Measurements from ENCODE around the gene IGFALS.

IGFALS gene

GRCh38 chr16:1791943-1792812 is 1.3 kb downstream of the IGFALS start:
- DNase-seq: no peak
- intact Hi-C loops (cut with DNase I): no loop called here

GRCh38 chr16:1791256-1791942 is 2.1 kb downstream of the IGFALS start:
- DNase-seq: no peak
- intact Hi-C loops (cut with DNase I): no loop called here

- intact Hi-C loops (cut with DNase I): no loop called here
- no peak for DNase-seq
Measured at GRCh38 chr16:1790611-1791255, 2.8 kb downstream of the IGFALS start.

- no peak for DNase-seq
- intact Hi-C loops (cut with DNase I): no loop called here
Measured at GRCh38 chr16:1790261-1790610, 3.3 kb downstream of the IGFALS start.

- no peak for DNase-seq
- intact Hi-C loops (cut with DNase I): no loop called here
Measured at GRCh38 chr16:1789643-1790045, 3.9 kb downstream of the IGFALS start.

- intact Hi-C loops (cut with DNase I): no loop called here
- DNase-seq: no peak
Measured at GRCh38 chr16:1788708-1789100, 4.8 kb downstream of the IGFALS start.

- no peak for DNase-seq
- intact Hi-C loops (cut with DNase I): no loop called here
Measured at GRCh38 chr16:1788095-1788707, 5.3 kb downstream of the IGFALS start.

GRCh38 chr16:1787322-1788094 is 6.0 kb downstream of the IGFALS start:
- DNase-seq: peak in 1 of 42 donors; percentile 6
- intact Hi-C loops (cut with DNase I): no loop called here

GRCh38 chr16:1787056-1787321 is 6.5 kb downstream of the IGFALS start:
- DNase-seq: no peak
- intact Hi-C loops (cut with DNase I): no loop called here

- DNase-seq: no peak
- intact Hi-C loops (cut with DNase I): no loop called here
Measured at GRCh38 chr16:1786242-1787055, 7.1 kb downstream of the IGFALS start.

- no peak for DNase-seq
- intact Hi-C loops (cut with DNase I): no loop called here
Measured at GRCh38 chr16:1785846-1786170, 7.7 kb downstream of the IGFALS start.

GRCh38 chr16:1784977-1785845 is 8.3 kb downstream of the IGFALS start:
- no peak for DNase-seq
- intact Hi-C loops (cut with DNase I): no loop called here

- intact Hi-C loops (cut with DNase I): no loop called here
- peak; percentile 100 for DNase-seq
Measured at GRCh38 chr16:1782408-1783264, 10.9 kb downstream of the IGFALS start, which contains the start of the genes NUBP2 and SPSB3. TSS of gene NUBP2 (plus strand) at chr16:1782960. CDS start at chr16:1783021, 61 bp downstream. TSS of gene SPSB3 (minus strand) at chr16:1782571. CDS start at chr16:1781483, 1,088 bp downstream.

GRCh38 chr16:1781758-1782407 is 11.6 kb downstream of the IGFALS start:
- peak in 2 of 42 donors; percentile 28 to 43 for DNase-seq
- intact Hi-C loops (cut with DNase I): no loop called here

- intact Hi-C loops (cut with DNase I): no loop called here
- DNase-seq: no peak
Measured at GRCh38 chr16:1781254-1781653, 12.3 kb downstream of the IGFALS start.

GRCh38 chr16:1780677-1781072 is 12.8 kb downstream of the IGFALS start:
- DNase-seq: no peak
- intact Hi-C loops (cut with DNase I): no loop called here
